Measurements from ENCODE around the gene TCEAL4.

GRCh38 chrX:103631145-103631544 lies 45.8 kb downstream of the TCEAL4 start:
- no peak for TF ChIP-seq CTCF (IDR thresholded peaks at IDR 0.05)
- TF ChIP-seq POLR2A (IDR thresholded peaks at IDR 0.05): no peak

Measured in uterus (tissue), 2 donors.